ENCODE data around the gene KRT77. TPM values are rescaled to one million over a fixed set of nuclear protein-coding genes. Genes with fewer than 3 reads are reported as not detected.

KRT77 gene
- total and polyA plus RNA-seq, 10 of the 15 experiments (the other 5 are each of a cell fraction or from before 2014, with no cell fraction given): not detected

GRCh38 chr12:52688481-52688880 lies 14.8 kb downstream of the KRT77 start:
- DNase-seq (ENCODE audit: low read depth, low spot score) (no peak), ATAC-seq (no peak), FAIRE-seq (no peak)
- intact Hi-C loops (cut with micrococcal nuclease; ENCODE audit: unreplicated experiment): no loop called here
- no peaks in the 10 kb centered on the region for H3K79me2 ChIP-seq (ENCODE audit: control insufficient read depth, insufficient read depth, low read length)
- no peak overlapping the region for H3K27ac ChIP-seq (ENCODE audit: control insufficient read depth, insufficient read depth)
- H4K20me1 ChIP-seq (ENCODE audit: control insufficient read depth, insufficient read depth): peaks cover 4% of the 10 kb centered on the region; the same call in 1 of the 2 replicates
- H3K9ac ChIP-seq (ENCODE audit: control insufficient read depth, insufficient read depth, low read length): no peak overlapping the region
- H3K36me3 ChIP-seq (ENCODE audit: control insufficient read depth in 2 of 2, insufficient read depth in 2 of 2, low read length in 1 of 2): no peaks in the 10 kb centered on the region
- in situ Hi-C loops (cut with MboI): no loop called here
- no TSS peak for BruUV-seq (replicated peaks)
- H3K4me3 ChIP-seq: no peak overlapping the region
- no peak overlapping the region for H2AFZ ChIP-seq (ENCODE audit: control insufficient read depth, low read depth, low read length)
- ChIA-PET SMC1A (ENCODE audit: uncharacterized antibody, unreplicated experiment) (no interaction called here), CTCF (no interaction called here), RAD21 (ENCODE audit: unreplicated experiment) (no interaction called here), POLR2A (no interaction called here)
- H3K4me1 ChIP-seq (ENCODE audit: control insufficient read depth, insufficient read depth, low read length): no peaks in the 10 kb centered on the region
- TF ChIP-seq CEBPZ (IDR thresholded peaks at IDR 0.05; ENCODE audit: low read depth, low read length) (no peak), REST (IDR thresholded peaks at IDR 0.05; ENCODE audit: low read depth, low read length) (no peak), NFYB (IDR thresholded peaks at IDR 0.05; ENCODE audit: insufficient read depth, low read depth, low read length) (no peak), ZBTB11 (CRISPR knock-in tag; IDR thresholded peaks at IDR 0.05) (no peak), KDM1A (IDR thresholded peaks at IDR 0.05; ENCODE audit: borderline replicate concordance) (no peak), CBFB (IDR thresholded peaks at IDR 0.05; ENCODE audit: low read depth) (no peak), BHLHE40 (IDR thresholded peaks at IDR 0.05; ENCODE audit: borderline replicate concordance in 1 of 2, low read depth in 2 of 2, low read length in 1 of 2) (no peak), SIX5 (IDR thresholded peaks at IDR 0.05; ENCODE audit: low read depth, low read length, severe bottlenecking) (no peak), MXI1 (IDR thresholded peaks at IDR 0.05; ENCODE audit: low read depth, low read length) (no peak), SREBF1 (IDR thresholded peaks at IDR 0.05; ENCODE audit: low read length) (no peak)
- no peak overlapping the region for H3K4me2 ChIP-seq (ENCODE audit: control insufficient read depth, insufficient read depth)
- peaks cover 11 to 12% of the 10 kb centered on the region in 2 experiments for H3K27me3 ChIP-seq (replicated peaks in 1 of 2; ENCODE audit: control insufficient read depth in 2 of 2, insufficient read depth in 2 of 2, low read length in 1 of 2)
- 0% methylated on average over 2 of the region's 2 CpGs for WGBS (ENCODE audit: insufficient coverage, insufficient replicate concordance, low lambda C conversion rate, missing lambda C conversion rate)
- no peaks in the 10 kb centered on the region for H3K9me3 ChIP-seq (replicated peaks; ENCODE audit: control insufficient read depth, insufficient read depth, low read length)

Data from GM12878 (cell line).